NCI-H146 (cell line): ENCODE measurements around the gene FBLN2.

Experiments used
- DNase-seq: peaks from one replicate; lab custom pipeline; 2025; lab: John Stamatoyannopoulos, UW

Gene FBLN2

GRCh38 chr3:13665582-13666226 is 116.8 kb downstream of the FBLN2 start:
- DNase-seq = no peak

GRCh38 chr3:13666227-13666619 is 117.3 kb downstream of the FBLN2 start:
- DNase-seq = no peak

GRCh38 chr3:13666781-13667709 is 118.1 kb downstream of the FBLN2 start:
- no peak for DNase-seq

- DNase-seq = no peak
These were observed 119.2 kb downstream of the FBLN2 start for GRCh38 chr3:13668136-13668535.

- no peak for DNase-seq
These were observed 120.5 kb downstream of the FBLN2 start for GRCh38 chr3:13669457-13669856.

- DNase-seq = no peak
These were observed 121.4 kb downstream of the FBLN2 start for GRCh38 chr3:13670292-13670691.

- DNase-seq = no peak
These were observed 122.7 kb downstream of the FBLN2 start for GRCh38 chr3:13671482-13672233.

- DNase-seq = no peak
These were observed 124.3 kb downstream of the FBLN2 start for GRCh38 chr3:13673207-13673606.

GRCh38 chr3:13674538-13675185 is 125.7 kb downstream of the FBLN2 start:
- DNase-seq = no peak

- DNase-seq = no peak
These were observed 127.6 kb downstream of the FBLN2 start for GRCh38 chr3:13676356-13677017.

- DNase-seq = no peak
These were observed 128.3 kb downstream of the FBLN2 start for GRCh38 chr3:13677272-13677671.

GRCh38 chr3:13681931-13682330 is 133.0 kb downstream of the FBLN2 start:
- no peak for DNase-seq

GRCh38 chr3:13682331-13683013 is 133.5 kb downstream of the FBLN2 start:
- DNase-seq = no peak

- no peak for DNase-seq
These were observed 134.4 kb downstream of the FBLN2 start for GRCh38 chr3:13683288-13683687.

GRCh38 chr3:13683772-13684171 is 134.8 kb downstream of the FBLN2 start:
- no peak for DNase-seq

- DNase-seq = no peak
These were observed 135.4 kb downstream of the FBLN2 start for GRCh38 chr3:13684350-13684749.

GRCh38 chr3:13684854-13685253 is 135.9 kb downstream of the FBLN2 start:
- no peak for DNase-seq

GRCh38 chr3:13685721-13686120 is 136.8 kb downstream of the FBLN2 start:
- no peak for DNase-seq

- no peak for DNase-seq
These were observed 137.6 kb downstream of the FBLN2 start for GRCh38 chr3:13686367-13687160.

- DNase-seq = no peak
These were observed 138.6 kb downstream of the FBLN2 start for GRCh38 chr3:13687517-13687943.
